NT2/D1 (cell line): Measurements from ENCODE around the gene KLF9.

Source experiments
- SUZ12 ChIP-seq: IDR thresholded peaks from 2 replicates; pipeline ENCODE4 v1.6.1; 2011; ENCODE audit not compliant: insufficient read length, insufficient read depth; ENCODE audit errors: extremely low read depth
- YY1 ChIP-seq: IDR thresholded peaks from 2 replicates; pipeline ENCODE4 v1.6.1; 2011; ENCODE audit not compliant: insufficient read length, insufficient read depth
- ZNF274 ChIP-seq: IDR thresholded peaks from 2 replicates; pipeline ENCODE4 v1.6.1; 2011; ENCODE audit warnings: mild to moderate bottlenecking, low read depth, low read length

GRCh38 chr9:70382709-70383605, 31.5 kb downstream of the KLF9 start:
- TF ChIP-seq YY1: no peak
- TF ChIP-seq ZNF274: no peak
- TF ChIP-seq SUZ12: no peak
